Stimulated activated CD8-positive, alpha-beta memory T cell treated with anti-CD3 and anti-CD28 coated beads, Interleukin-12 subunit alpha, Interleukin-12 subunit beta, amount 100 ng/mL, for 1 hour (primary cell): ENCODE data around the gene CENPM.
"Not testable (repeated sequence)": the region's sequence is repeated elsewhere in the genome, so short reads cannot be mapped to it uniquely, and the experiment has no call there.

Experiments
- DNase-seq: peaks from one replicate; pipeline ENCODE4 v3.0.0-alpha.2; 2020; ENCODE audit warnings: low read depth

Gene CENPM

DNA sequence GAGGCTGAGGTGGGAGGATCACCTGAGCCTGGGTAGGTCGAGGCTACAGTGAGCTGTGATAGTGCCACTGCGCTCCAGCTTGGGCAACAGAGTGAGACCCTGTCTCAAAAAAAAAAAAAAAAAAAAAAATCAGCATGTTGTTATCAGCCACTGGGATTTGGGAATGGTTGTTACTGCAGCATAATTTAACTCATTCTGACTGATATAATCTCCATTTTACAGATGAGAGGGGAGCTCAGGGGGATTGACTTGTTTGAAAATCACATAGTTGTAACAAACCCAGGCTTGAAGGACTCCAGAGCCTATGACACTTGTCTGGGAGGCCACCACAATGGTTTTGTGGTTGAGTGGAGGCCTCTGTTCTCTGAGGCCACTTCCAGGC, 19.3 kb upstream of the CENPM start:
- DNase-seq, result no peak

DNA sequence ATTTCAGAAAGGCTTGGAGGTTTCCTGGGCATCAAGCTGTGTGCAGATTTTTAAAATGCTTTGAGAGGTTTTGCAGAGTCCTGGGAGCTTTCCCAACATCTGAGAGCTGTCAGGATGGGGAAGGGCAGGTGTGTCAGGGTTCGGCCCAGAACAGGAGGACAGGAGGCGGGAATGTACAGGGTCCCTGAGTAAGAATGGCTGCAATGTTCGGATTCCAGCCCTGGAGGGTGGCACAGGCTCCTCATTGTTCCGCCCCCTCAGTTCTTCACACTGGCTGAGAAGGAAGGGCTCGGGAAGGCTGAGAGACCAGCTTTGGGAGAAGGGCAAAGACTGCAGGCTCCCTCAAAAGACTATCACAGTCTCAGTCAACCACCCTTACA, 17.1 kb upstream of the CENPM start:
- DNase-seq, result no peak

DNA sequence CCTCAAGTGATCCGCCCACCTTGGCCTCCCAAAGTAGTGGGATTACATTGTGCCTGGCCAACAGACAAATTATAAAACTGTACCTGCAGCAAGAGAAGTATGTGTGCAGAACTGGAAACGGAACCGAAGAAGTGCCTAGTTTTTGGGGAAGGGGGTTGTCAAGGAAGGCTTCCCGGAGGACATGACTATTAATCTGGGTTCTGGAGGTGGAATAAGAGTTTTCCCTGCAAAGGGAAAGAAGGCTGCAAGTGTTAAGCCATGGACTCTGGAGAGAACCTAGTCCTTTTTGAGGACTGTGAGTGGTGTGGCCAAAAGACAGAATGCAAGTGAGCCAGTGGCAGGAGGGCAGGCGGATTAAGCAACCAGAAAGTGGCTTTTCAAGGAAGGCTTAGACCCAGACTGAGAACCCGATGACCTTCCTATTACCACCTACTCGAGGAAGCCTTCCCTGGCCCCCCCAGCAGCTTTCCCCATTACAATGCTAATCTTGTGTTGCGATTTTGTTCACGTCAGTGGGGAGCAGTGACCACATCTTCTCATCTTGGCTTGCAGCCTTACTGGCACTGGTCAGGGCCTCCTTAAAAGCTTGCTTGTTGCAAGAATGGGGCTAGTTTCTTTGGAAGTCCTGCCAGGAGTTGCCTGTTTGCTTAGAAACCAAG, 16.6 kb upstream of the CENPM start:
- DNase-seq, result no peak

DNA sequence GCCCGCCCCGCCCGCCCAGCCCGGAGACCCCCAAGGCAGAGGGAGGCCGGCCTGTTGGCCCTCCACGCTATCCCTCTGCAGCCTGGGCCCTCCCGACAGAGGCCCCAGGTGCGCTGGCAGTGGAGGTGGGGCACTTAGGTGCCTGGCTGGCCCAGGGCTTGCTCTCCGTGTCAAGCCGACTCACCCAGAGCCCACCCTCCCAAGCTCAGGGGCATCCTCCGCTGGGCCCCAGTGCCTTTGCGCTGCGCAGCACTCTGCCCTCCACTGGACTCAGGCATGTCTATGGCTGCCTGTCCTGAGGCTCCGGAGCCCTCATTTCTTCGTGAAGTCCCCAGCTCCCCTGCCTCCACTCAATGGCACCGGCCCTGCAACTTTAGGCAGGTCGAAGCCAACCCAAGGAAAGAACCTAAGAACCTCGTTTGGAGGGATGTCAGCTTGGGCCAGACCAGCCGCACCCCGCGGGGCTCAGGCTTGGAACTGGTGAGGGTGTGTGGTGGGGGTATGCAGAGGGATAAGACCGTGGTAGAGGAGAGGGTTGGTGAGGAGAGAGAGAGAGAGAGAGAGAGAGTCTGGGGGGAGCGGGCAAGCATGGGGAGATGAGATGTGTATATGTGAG, 11.1 kb upstream of the CENPM start:
- no peak for DNase-seq

DNA sequence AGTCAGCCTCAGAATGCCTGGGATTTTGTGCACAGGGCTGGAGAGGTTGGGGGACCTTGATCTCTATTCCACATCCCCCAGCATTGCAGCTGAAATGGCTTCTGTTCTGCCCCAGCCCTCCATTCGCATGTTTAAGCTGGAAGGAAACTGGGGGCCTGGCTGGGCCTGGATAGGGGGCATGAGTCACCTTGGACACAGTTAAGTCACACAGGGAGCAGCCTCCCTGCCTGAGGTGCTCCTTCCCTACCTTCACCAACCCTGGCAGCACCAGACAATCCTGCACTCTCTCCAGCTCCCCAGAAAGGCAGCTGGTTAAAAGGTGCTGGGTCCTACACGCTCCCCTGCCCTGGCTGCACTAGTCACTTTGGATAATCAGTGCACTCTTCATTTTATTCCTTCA, 5.8 kb upstream of the CENPM start:
- DNase-seq, result no peak

DNA sequence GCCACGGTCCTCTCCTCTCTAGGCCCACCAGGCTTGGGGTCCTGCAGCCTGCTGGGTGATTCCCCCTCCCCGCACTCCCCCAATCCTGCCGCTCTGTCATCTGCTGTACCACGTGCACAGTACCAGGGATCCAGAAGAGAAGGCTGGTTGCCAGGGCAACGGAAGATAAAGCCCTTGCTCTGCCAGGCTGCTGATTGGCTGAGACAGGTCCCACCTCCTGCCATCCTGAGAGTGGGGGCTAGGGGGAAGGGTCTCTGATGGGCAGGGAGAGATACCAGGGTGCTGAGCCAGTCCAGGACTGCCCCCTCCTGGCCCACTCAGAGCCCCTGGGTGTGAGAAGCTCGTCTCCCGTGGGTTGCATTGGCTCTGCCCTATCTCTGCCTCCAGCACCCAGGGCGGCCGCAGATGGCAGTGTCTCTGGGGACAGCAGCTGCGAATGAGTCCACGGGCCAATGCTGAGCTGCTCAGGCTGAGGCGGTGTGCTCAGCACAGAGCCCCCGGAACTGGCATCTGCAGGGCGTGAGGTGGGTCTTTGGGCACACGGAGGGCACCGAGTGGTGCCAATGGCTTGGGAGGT, 5.0 kb upstream of the CENPM start, which contains the start of gene SMIM45:
SMIM45 (plus strand) TSS at position 253 of the 577 bp plus-strand sequence.
- no peak for DNase-seq

DNA sequence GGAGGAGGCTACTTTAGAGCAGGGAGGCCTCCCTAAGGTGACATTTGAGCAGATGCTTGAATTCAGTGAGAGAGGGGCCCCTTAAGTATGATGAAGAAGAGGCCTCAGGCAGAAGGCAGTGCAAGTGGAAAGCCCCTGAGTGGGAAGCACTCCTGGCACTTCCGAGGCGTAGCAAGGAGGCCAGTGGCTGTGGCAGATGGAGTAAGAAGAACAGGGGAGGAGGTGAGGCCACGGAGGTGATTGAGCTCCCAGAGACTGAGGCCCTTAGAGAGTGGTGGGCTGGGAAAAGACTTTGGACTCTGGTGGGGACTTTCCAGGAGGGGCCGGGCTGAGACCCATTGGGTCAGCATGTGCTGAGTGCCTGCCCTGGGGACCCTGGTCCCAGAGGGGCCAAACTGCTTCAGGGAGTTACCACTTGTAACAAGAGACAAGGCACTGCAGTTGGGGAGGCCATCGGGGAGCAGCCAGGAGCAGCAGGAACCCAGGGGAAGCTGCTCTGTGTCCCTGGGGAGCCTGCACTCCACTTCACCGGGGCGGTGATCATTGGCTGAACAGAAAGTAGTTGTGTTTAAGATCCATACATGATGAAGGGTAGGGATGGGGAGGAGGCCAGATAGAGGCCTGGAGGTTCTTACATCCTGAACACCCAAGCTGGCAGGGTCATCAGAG, 2.5 kb upstream of the CENPM start:
- no peak for DNase-seq

DNA sequence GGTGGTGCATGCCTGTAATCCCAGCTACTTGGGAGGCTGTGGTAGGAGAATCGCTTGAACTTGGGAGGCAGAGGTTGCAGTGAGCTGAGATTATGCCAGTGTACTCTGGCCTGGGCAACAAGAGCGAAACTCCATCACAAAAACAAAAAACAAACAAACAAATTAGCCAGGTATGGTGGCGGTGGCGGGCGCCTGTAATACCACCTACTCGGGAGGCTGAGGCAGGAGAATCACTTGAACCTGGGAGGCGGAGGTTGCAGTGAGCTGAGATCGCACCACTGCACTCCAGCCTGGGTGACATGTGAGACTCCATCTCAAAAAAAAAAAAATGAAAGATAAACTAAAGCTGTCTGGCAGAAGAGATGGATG, 2.0 kb upstream of the CENPM start:
- not testable (repeated sequence) for DNase-seq

DNA sequence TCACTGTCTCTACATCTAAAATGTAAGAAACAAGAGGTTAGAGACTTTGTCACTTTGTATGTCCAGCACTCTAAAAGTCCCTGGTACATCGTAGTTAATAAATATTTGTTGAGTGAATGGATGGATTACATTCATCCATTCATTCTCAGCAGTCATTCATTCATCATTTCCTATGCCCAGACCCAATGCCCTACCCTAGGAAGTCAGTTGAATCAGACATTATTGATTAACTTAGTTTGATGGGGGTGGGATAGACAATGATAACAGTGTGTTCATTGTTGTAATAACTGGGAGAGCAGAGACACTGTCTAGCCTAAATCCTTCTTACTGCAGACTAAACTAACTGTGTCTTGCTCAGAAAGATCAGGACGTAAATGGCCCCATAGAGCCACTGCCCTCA, 1.2 kb upstream of the CENPM start:
- no peak for DNase-seq

DNA sequence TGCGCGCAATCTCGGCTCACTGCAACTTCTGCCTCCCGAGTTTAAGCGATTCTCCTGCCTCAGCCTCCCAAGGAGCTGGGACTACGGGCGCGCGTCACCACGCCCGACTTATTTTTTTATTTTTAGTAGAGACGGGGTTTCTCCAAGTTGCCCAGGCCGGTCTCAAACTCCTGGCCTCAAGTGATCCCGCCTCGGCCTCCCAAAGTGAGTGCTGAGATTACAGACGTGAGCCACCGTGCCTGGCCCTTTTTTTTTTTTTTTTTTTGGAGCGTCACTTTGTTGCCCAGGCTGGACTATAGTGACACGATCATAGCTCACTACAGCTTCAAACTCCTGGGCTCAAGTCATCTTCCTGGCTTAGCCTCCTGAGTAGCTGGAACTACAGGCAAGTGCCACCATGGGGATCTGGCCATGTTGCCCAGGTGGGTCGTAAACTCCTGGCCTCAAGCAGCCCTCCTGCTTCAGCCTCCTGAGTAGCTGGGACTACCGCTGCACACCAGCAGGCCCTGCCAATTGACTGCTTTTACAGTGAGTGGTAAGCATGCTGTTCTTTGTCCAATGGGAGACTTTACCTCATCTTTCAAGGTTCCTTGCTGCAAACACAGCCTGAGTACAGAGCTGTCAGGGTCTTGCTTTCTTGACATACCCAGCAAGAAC, 600 bp upstream of the CENPM start:
- no peak for DNase-seq

DNA sequence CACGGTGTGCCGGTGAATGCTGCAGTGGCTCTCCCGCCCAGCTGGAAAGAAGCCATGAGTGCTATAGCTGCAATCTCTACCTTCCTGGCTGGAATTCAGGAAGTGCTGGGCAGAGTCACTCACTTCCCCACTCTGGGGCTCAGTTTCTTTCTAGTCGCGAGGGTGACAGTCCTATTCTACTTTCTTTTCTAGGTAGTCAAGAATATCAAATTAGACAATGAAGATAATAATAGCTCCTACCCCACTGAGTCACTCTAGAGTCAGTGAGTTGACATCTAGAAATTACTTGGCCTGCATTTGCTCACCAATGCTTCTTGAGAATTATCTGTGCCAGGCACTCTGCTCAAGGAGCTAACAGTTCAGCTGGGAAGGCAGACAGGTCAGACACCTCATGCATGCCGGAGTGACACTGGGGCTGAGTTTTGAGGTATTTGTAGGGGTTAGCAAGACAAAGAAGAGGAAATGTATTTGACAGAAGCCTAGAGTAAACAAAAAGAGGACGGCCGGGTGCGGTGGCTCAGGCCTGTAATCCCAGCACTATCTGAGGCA, 3.2 kb downstream of the CENPM start:
- DNase-seq, result no peak

DNA sequence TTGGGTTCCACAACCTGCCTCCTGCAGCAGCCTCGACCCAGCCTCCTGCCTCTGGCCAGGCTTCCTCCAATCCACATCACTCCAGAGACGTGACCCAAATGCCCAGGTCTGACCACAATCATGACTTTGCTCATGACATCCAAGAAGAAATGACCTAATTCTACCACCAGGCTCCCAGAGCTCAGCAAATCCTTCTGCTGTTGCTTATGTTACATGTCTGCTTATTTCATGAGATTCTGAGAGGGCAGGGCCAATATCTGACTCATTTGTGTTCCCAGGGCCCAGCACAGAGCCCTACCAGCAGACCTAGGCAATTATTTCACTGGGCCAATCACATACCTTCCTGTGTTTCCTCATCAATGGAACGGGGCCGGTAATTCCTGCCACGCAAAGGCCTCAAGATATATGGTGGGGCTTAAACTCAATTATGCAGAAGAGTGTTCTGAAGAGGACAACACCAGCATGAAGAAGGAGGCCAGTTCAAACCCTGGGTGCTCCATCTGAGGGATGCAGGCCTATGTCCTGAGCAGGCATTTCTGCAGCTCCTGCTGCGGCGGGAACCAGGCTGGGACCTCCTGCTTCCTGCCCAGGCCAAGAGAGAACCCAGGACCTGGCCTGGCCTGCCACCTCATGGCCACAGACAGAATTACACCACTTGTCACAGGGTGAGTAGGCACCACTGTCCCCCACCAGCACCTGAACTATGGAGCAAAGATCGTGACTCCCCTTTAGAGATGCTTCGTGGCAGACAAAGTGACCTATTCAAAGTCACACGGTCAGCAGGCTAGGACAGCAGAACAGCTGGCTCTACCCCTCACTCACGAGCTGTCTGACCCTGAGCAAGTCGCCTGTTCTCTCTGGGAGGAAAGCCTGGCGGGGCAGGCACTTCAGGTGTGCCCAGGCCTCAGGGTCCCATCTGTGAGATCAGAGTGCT, 5.9 kb downstream of the CENPM start:
- peak; percentile 78 for DNase-seq

DNA sequence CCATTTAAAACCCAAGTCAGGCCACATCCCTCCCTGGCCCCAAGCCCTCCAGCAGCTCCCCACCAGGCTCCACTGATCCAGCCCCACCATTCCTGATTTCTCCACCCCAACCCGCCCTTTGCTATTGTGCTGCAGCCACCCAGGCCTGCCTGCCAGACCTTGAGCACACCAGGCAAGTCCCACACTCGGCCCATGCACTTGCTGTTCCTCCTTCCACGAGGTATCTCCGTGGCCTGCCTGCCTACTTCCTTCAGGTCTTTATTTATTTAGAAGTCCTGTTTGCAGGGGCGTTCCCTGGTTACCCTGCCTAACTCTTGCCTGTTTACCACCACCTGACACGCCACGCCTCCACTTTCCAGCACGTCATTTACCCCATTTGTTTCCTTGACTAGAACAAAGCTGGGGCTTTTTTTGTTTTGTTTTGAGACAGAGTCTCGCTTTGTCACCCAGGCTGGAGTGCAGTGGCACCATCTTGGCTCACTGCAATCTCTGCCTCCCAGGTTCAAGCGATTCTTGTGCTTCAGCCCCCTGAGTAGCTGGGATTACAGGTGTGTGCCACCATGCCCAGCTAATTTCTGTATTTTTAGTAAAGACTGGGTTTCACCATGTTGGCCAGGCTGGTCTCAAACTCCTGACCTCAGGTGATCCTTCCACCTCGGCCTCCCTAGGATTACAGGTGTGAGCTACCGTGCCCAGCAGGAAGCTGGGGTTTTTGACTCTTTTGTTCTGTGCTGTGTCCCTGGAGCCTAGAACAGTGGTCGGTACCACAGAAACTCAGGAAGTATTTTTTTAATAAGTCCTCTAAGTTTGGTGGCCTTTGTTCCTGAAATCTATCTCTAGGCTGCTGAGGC, 6.7 kb downstream of the CENPM start:
- peak; percentile 90 for DNase-seq

DNA sequence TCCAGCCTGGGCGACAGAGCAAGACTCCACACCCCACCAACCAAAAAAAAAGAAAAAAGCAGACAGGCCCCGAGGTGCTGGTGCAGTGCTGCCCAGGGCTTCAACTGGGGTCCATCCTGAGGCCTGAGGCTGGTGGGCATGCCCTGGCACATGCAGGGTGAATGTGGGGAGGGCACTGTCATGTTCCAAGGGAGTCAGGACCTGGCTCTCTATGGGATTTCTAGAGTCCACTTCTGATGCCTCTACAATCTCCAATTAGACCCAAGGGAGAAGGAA, 10.1 kb downstream of the CENPM start:
- no peak for DNase-seq

DNA sequence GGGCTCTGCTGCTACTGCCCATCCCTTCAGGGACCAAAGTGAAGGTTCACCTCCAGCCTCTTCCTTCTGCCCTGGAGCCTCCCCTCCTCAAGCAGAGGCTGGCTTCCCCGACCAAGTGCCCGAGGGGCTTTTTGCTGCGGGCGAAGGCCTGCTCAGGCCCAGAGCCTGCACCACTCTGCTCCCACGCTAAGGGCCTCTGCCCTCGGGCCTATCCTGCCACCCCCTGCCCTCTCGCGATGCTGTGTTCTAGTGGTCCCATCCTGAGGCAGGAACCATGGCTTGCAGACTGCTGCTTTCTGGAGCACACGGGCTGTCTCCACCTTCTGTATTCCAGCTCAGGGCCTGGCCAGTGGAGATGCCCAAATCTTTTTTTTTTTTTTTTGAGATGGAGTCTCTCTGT, 11.4 kb downstream of the CENPM start:
- no peak for DNase-seq

DNA sequence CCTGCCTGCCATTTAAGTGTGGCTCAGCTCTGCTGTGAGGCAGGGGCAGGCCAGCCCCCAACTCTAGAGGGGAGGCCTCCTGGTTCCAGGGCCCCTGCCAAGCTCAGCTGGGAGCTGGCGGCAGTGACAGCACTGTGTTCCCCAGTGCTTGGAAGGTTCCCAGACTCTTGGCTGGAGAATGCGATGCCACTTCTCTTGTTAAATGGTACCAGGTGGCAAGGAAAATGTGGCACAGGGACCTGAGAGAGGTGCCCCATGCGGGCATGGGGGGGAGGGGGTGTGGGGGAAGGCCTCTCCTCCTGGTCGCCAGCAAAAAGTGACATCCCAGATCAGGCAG, 12.0 kb downstream of the CENPM start:
- no peak for DNase-seq

DNA sequence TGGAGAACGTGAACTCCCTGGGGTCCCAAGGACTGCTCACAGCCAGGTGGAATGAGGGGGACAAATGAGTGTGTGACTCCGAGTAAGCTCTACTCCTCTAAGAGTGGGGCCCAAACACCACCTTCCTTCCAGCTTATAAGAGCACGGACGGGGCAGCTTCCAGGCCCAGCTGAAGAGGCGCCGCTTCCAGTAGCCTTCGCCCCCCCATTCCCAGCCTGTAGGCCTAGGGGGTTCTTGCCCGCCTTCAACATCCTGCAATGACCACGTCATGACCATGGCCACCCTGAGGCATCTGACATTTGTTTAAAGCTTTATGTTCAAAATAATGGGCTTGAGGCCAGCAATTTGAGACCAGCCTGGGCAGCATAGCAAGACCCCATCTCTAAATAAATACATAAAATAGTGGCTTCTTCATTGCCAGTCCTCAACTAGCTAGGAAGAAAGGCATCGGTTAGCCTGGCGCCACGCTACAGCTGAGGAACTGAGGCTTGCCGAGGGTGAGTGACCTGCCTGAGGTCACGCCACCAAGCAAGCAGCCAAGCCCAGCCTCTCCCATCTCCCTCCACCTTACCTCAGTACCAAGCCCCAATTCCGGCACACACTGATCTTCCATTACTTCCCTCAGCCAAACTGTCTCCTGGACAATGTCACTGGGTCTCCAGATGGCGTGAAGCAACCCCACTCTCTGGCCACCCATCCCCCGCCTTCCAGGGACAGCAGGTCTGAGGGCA, 12.5 kb downstream of the CENPM start:
- no peak for DNase-seq

DNA sequence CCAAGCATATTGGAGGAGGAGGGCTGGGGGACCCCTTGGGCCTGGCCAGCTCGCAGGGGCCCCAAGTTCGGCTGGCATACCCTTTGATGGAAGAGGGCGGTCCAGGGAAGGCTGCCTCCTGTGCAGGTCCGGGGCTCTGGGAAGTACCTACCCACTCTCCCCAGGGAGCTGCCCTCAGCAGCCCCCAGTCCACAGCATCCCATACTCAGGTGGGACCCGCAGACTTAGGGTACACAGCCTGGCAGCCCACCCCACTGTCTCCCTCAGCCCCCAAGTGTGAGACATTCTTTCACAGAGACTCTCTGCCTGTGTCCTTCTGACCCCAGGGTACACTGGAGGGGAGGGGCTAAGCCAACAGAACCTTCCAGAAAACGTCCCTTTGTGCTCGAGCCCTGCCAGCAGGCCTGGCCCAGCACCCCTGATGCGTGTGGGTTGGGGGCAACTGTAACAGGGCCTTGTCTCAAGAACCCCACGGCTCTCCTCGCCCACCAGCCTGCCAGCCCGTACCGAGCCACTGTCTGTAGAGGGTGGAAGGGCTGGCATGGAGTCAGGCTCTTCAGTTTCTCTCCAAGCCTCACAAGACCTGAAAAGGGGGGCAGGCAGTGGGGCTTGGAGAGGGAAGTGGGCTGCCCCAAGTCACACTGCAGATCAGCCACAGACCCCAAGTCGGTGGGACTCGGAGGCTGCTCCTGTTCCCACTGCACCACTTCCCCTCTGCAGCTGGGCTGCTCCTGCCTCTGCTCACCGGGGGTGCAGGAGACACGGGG, 13.4 kb downstream of the CENPM start:
- no peak for DNase-seq

DNA sequence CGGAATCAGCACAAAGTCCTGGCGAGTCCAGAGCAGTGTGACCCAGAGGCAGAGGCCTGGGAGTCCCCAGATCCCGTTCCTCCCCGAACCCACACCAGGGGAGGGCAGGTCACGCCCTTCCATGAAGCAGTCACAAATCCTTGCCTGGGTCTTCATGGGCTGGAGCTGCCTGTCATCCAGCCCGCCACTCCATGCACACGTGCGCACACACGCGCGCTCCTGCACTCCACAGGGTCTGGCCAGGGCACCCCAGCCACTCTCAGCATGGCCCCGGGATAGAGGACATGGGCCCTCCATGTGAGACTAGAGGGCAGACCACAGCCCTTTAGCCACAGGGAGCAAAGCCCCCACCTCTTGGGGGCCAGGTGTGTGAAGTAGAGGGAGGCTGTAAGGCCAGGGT, 14.6 kb downstream of the CENPM start:
- DNase-seq, result no peak
